Measurements from ENCODE around the gene PDE4B.

Gene PDE4B

GRCh38 chr1:66262208-66262963 is 469.7 kb downstream of the PDE4B start:
- DNase-seq (ENCODE audit: low read depth): no peak

GRCh38 chr1:66265268-66265667 is 472.6 kb downstream of the PDE4B start:
- no peak for DNase-seq (ENCODE audit: low read depth)

GRCh38 chr1:66265796-66266195 is 473.1 kb downstream of the PDE4B start:
- DNase-seq (ENCODE audit: low read depth): no peak

GRCh38 chr1:66266350-66266749 is 473.7 kb downstream of the PDE4B start:
- no peak for DNase-seq (ENCODE audit: low read depth)

- DNase-seq (ENCODE audit: low read depth): no peak
Observed at GRCh38 chr1:66266756-66267155, 474.1 kb downstream of the PDE4B start.

GRCh38 chr1:66267201-66267940 is 474.7 kb downstream of the PDE4B start:
- no peak for DNase-seq (ENCODE audit: low read depth)

GRCh38 chr1:66269222-66269621 is 476.5 kb downstream of the PDE4B start:
- DNase-seq (ENCODE audit: low read depth): no peak

- no peak for DNase-seq (ENCODE audit: low read depth)
Observed at GRCh38 chr1:66270119-66270812, 477.6 kb downstream of the PDE4B start.

GRCh38 chr1:66271216-66271903 is 478.7 kb downstream of the PDE4B start:
- DNase-seq (ENCODE audit: low read depth): no peak

- DNase-seq (ENCODE audit: low read depth): no peak
Observed at GRCh38 chr1:66271904-66272254, 479.2 kb downstream of the PDE4B start.

GRCh38 chr1:66273656-66274055 is 481.0 kb downstream of the PDE4B start:
- no peak for DNase-seq (ENCODE audit: low read depth)

GRCh38 chr1:66274634-66275033 is 481.9 kb downstream of the PDE4B start:
- DNase-seq (ENCODE audit: low read depth): no peak

GRCh38 chr1:66275083-66275482 is 482.4 kb downstream of the PDE4B start:
- DNase-seq (ENCODE audit: low read depth): no peak

- no peak for DNase-seq (ENCODE audit: low read depth)
Observed at GRCh38 chr1:66275601-66276023, 482.9 kb downstream of the PDE4B start.

- DNase-seq (ENCODE audit: low read depth): peak; percentile 20
Observed at GRCh38 chr1:66276218-66276617, 483.5 kb downstream of the PDE4B start.

- DNase-seq (ENCODE audit: low read depth): no peak
Observed at GRCh38 chr1:66278260-66279021, 485.7 kb downstream of the PDE4B start.

- DNase-seq (ENCODE audit: low read depth): no peak
Observed at GRCh38 chr1:66281808-66282207, 489.1 kb downstream of the PDE4B start.

- peak; percentile 56 for DNase-seq (ENCODE audit: low read depth)
Observed at GRCh38 chr1:66282343-66282852, 489.7 kb downstream of the PDE4B start.

GRCh38 chr1:66282891-66283621 is 490.4 kb downstream of the PDE4B start:
- DNase-seq (ENCODE audit: low read depth): no peak

- DNase-seq (ENCODE audit: low read depth): no peak
Observed at GRCh38 chr1:66283622-66284041, 490.9 kb downstream of the PDE4B start.

- DNase-seq (ENCODE audit: low read depth): no peak
Observed at GRCh38 chr1:66284746-66285145, 492.1 kb downstream of the PDE4B start.
